CD4-positive, alpha-beta T cell treated with Interleukin-6 for 4 hours (primary cell): ENCODE results near the gene TPX2.

Experiments used
- DNase-seq: peaks from one replicate; pipeline ENCODE4 v3.0.0-alpha.2; 2020; ENCODE audit warnings: mixed read lengths

The TPX2 gene

GRCh38 chr20:31833931-31834521, 94.9 kb downstream of the TPX2 start:
- no peak for DNase-seq

GRCh38 chr20:31835554-31835953, 96.5 kb downstream of the TPX2 start:
- no peak for DNase-seq

GRCh38 chr20:31835977-31836852, 97.1 kb downstream of the TPX2 start:
- peak; percentile 27 for DNase-seq

GRCh38 chr20:31836853-31837608, 97.9 kb downstream of the TPX2 start:
- DNase-seq = no peak

GRCh38 chr20:31837896-31838397, 98.9 kb downstream of the TPX2 start:
- DNase-seq = no peak

GRCh38 chr20:31838646-31839292, 99.7 kb downstream of the TPX2 start:
- no peak for DNase-seq

GRCh38 chr20:31839782-31840487, 100.8 kb downstream of the TPX2 start:
- DNase-seq = no peak

- no peak for DNase-seq
Observed at GRCh38 chr20:31840906-31841816, 102.1 kb downstream of the TPX2 start.

- no peak for DNase-seq
Observed at GRCh38 chr20:31841928-31842327, 102.8 kb downstream of the TPX2 start.

- DNase-seq = no peak
Observed at GRCh38 chr20:31842471-31843157, 103.5 kb downstream of the TPX2 start.

GRCh38 chr20:31843288-31843687, 104.2 kb downstream of the TPX2 start:
- no peak for DNase-seq

GRCh38 chr20:31843881-31844280, 104.8 kb downstream of the TPX2 start:
- DNase-seq = no peak

- DNase-seq = no peak
Observed at GRCh38 chr20:31844737-31845299, 105.7 kb downstream of the TPX2 start.

- DNase-seq = no peak
Observed at GRCh38 chr20:31845300-31845863, 106.3 kb downstream of the TPX2 start, which contains the start of gene FOXS1. Gene FOXS1, minus strand, starts transcription at chr20:31845604. Its CDS starts 62 bp downstream, at chr20:31845542.

GRCh38 chr20:31846793-31847138, 107.7 kb downstream of the TPX2 start:
- no peak for DNase-seq

- no peak for DNase-seq
Observed at GRCh38 chr20:31848088-31848999, 109.3 kb downstream of the TPX2 start.

GRCh38 chr20:31849306-31849930, 110.3 kb downstream of the TPX2 start:
- DNase-seq = no peak
